ENCODE measurements around the gene RABGAP1L.

Gene RABGAP1L

GRCh38 chr1:174954671-174955669 lies 795.6 kb downstream of the RABGAP1L start:
- FAIRE-seq (no peak), DNase-seq (ENCODE audit: low spot score) (no peak)

DNA sequence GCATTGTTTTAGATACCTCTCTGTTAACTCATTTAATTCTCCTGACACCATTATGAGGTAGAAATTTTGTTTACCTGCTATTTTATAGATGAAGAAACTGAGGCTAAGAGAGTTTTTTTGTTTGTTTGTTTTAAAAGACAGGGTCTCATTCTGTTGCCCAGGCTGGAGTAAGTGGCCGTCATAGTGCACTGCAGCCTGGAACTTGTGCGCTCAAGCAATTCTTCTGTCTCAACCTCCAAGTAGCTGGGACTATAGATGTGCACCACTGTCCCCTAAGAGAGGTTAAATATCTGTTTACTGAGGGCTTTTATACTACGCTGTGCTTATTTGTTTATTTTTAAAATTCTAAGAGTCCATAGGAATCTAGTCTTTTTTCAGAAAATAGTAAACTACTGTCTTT lies 796.8 kb downstream of the RABGAP1L start:
- DNase-seq (ENCODE audit: low spot score) (no peak), FAIRE-seq (no peak)

DNA sequence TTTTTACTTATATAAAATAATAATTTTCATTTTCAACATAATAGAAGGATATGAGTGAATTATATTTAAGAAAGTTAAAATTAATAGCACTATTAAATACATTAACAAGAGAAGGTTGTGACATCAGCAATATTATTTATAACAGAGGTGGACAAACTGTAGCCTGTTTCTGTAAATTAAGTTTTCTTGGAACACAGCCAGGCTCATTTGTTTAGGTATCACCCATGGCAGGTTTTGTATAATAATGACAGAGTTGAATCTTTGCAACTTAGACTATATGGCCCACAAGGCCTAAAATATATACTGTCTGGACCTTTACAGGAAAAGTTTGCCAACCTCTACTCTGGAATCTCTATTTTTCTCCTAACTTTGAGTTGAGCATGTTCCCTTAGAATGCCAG lies 797.7 kb downstream of the RABGAP1L start:
- FAIRE-seq = no peak
- no peak for DNase-seq (ENCODE audit: low spot score)

- DNase-seq (ENCODE audit: low spot score) (no peak), FAIRE-seq (no peak)
These were observed 798.5 kb downstream of the RABGAP1L start for GRCh38 chr1:174957829-174958228.

- DNase-seq (ENCODE audit: low spot score) = no peak
- no peak for FAIRE-seq
These were observed 799.1 kb downstream of the RABGAP1L start for GRCh38 chr1:174958396-174958795.

DNA sequence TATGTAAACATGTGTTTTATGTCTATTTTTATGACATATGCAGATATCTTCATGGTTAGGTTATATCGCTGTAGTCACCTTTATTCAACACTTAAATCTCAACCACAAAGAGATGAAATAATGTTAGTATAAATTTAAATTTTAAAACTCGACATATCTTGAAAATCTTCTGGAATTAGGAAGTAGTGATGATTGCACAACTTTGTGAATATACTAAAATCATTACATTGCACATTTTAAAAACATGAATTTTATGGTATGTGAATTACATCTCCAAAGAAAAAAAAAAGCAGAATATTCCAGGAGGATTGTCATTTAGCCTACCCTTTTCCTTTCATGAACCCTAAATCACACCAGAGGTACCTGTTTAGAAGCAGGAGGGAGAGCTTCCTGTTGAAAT lies 801.0 kb downstream of the RABGAP1L start:
- FAIRE-seq = no peak
- no peak for DNase-seq (ENCODE audit: low spot score)

DNA sequence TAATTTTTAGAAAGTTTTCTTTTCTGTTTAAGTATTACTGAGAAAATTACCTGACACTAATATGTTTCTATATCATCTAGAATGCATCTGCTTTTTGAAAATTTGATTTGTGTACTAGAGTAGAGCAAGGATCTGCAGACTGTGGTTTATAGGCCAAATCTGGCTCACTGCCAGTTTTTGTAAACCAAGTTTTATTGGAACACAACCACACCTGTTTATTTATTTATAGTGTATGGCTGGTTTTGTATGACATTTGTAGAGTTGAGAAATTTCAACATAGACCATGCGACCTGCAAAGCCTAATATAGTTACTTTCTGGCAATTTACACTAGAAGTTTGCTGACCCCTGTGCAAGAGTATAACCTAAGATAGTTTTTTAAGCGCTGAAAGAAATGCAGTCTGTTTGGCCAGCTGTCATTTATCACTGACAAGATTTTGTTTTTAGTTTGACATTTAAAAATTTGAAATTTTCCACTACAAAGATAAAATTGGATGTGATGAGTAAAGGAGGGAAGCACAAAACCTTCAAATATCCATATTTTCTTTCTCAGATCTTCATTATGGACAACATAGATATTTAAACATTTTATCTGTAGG lies 804.3 kb downstream of the RABGAP1L start:
- FAIRE-seq (no peak), DNase-seq (ENCODE audit: low spot score) (no peak)

DNA sequence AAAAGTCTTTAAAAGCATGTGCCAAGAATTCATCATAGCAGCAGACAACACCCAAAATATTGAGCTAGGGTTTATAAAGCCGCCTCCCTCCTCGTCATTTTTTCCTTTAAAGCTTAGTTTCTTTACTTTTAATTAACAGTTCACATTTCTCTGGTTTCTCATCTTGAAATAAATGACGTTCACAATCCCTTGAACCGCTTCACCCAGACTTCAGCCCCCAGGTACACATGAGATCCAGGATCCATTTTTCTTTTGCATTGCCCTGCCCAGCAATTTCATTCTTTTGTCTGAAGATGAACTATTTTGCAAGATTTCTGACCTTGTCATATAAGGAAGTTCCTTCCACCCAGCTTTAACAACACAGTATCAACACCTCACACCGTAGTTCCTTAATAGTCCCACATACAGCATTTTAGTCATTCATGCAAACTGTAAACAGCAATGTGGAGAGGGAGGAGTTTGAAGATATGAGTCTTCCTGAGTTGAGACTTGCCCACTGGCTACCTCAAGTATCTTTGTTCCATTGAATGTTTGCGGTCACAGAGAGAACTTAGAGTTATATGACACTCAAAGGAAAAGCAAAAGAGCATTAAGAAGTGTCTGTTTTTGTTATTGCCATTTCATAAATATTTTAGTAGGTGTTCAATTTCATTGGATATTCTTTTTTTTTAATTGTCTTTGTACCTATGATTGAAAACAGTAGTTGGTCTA lies 805.1 kb downstream of the RABGAP1L start:
- DNase-seq (ENCODE audit: low spot score) (no peak), FAIRE-seq (no peak)

GRCh38 chr1:174964972-174965361 lies 805.6 kb downstream of the RABGAP1L start:
- no peak for FAIRE-seq
- no peak for DNase-seq (ENCODE audit: low spot score)

GRCh38 chr1:174965362-174966007 lies 806.2 kb downstream of the RABGAP1L start:
- FAIRE-seq (no peak), DNase-seq (ENCODE audit: low spot score) (no peak)

DNA sequence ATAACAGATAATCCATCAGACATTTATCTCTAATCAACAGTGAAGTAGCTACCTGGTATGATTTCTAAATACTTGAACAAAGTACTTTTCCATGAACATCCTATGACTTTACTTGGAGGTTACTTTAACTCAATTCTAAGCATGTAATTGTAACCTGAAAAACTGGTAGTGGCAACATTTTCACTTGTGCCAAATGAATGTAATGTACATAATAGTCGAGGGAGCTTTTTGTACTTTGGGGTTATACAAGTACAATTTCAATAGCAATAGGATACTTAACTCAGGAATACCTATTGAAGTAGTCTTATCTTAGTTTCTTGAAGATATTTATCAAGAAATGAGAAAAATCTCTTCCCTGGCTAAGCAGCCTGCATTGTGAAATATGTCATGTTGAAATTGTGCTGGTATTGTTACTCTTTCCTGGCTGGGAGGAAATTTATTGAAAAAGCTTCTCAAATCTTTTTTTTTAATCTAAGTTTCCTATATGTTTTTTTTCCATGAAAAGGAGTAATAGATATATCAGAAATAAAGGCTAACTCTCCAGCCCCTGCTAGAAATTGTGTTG lies 806.8 kb downstream of the RABGAP1L start:
- no peak for FAIRE-seq
- no peak for DNase-seq (ENCODE audit: low spot score)

DNA sequence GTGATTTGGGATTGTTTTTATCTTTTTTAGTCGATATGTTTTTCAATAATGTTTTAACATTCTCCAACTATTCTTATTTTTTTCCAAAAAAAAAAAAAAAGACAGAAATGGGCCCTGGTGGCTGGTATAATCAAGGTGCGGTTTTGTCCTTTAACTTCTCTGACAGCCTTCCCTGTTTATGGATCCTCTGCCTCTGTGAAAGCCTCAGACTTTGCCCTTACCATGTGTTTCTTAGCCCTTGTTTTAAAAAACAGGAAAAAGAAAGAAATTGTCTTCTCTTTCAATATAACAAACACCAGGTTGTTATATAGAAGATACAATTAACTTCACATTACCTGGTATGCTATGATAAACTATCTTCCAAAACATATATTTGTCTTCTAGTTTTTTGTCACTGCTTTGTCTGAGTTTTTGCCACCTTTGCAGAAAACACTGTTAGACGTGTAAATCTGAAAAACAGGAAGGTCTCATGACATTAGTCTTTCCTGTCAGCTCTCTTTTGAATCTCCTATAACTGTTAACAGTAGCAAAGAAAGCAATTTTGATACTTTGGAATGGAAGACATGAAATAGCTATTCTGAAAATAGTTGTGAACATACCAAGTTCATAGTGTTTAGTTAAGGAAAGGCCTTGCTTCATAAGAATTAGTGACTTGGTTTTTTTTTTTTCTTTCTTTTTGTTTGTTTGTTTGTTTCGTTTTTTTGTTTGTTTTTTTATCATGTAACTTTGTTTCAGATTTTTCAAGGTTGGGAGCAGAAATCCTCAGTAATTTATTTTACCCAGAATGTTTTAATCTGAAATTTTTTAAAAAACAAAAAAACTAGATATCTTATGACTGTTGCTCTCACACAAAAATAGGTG lies 808.8 kb downstream of the RABGAP1L start:
- FAIRE-seq (no peak), DNase-seq (ENCODE audit: low spot score) (no peak)

- DNase-seq (ENCODE audit: low spot score) (peak; percentile 73), FAIRE-seq (peak; percentile 92)
These were observed 809.5 kb downstream of the RABGAP1L start for GRCh38 chr1:174968750-174969244.

- DNase-seq (ENCODE audit: low spot score) = peak; percentile 20
- FAIRE-seq = peak; percentile 18
These were observed 810.7 kb downstream of the RABGAP1L start for GRCh38 chr1:174969977-174970376.

DNA sequence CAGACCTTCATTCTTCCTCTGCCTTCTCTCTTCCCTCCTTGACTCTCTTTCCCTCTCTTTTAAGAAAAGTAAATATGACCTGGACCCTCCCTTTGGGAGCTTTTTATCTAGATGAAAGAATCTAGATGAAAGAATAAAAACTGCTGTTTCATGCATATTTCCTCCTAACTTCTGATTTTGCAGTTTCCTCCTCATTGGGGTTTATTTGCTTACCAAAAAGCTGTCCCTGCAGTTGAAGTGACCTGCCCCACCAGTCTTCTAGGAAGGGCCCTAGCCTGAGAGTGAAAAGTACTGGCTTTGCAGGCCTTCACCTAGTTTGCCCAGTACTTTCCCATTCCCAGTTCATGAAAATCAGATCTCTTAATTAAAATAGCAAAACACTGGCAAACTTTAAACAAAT lies 812.1 kb downstream of the RABGAP1L start:
- DNase-seq (ENCODE audit: low spot score) = no peak
- no peak for FAIRE-seq

DNA sequence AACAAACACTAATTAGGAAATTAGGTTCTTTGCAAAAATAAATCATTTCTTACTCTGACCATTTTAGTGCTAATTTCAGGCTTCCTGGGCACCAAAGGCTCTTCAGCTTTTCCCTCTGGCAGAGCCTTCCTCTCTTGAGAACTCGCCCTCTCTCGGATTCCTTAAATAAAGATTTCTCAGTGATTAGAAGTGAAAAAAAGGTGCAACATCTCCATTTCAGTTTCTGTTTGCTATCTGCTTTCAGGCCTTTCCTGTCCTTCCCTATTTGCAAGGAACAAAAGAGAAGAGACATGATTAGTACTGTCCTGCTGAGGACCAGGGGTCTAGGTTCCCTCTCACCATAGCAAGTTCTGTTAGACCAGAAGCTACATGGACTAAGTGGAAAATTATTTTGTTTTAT lies 812.6 kb downstream of the RABGAP1L start:
- no peak for FAIRE-seq
- DNase-seq (ENCODE audit: low spot score) = no peak

DNA sequence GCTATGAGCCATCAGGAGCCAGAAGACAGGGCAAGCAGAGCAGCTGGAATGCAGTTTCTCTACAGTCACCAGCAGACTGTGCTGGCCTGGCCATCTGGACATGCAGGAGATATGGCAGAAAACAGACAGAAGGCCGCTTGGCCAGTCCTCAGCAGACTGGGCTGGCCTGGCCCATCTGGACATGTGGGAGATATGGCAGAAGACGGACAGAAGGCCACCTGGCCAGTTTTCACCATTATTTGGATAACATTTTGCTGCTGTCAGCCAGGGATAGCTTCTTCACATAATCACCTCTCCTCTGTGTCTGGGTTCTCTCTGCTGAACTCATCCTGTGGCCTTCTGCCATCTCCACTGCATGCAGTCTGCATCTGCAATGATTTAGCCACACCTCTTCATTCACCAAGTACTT lies 815.4 kb downstream of the RABGAP1L start:
- FAIRE-seq = no peak
- no peak for DNase-seq (ENCODE audit: low spot score)

DNA sequence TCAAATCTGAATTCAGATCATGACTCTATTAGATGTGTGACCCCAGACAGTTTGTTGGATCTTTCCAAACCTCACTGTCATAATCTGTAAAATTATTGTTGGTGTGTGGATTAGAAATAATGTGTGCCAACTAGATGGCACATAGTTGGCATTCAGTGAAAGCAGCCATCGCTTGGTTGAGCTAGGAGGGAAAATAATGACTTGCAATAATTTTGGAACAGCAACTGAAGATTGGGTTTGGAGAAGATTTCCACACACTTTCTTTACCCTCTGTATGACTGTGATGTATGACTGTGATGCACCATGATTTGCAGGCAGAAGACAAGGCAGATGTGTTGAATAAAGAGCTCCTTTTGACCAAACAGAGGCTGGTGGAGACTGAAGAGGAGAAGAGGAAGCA lies 816.4 kb downstream of the RABGAP1L start:
- FAIRE-seq (no peak), DNase-seq (ENCODE audit: low spot score) (no peak)

GRCh38 chr1:174976436-174977108 lies 817.3 kb downstream of the RABGAP1L start:
- FAIRE-seq (peak; percentile 63), DNase-seq (ENCODE audit: low spot score) (peak; percentile 17)
